GM18507 (cell line): ENCODE measurements around the gene IRF2.

Source experiments
- DNase-seq: peaks from one replicate; pipeline ENCODE4 v3.0.0; 2011; ENCODE audit warnings: low read depth; ENCODE audit not compliant: insufficient read length; ENCODE audit errors: extremely low spot score
- FAIRE-seq: peaks from 2 replicates; lab custom pipeline; 2011; peaks lifted over from hg19 to GRCh38; lab: Jason Lieb, UNC

IRF2 gene

GRCh38 chr4:184398741-184399511 lies 75.4 kb downstream of the IRF2 start:
- FAIRE-seq: no peak
- no peak for DNase-seq

- FAIRE-seq (no peak), DNase-seq (no peak)
Observed at GRCh38 chr4:184397516-184398163, 76.7 kb downstream of the IRF2 start.

GRCh38 chr4:184396570-184397515 lies 77.5 kb downstream of the IRF2 start:
- DNase-seq (no peak), FAIRE-seq (peak; percentile 69)

GRCh38 chr4:184395971-184396391 lies 78.4 kb downstream of the IRF2 start:
- peak; percentile 95 for FAIRE-seq
- DNase-seq: peak; percentile 36

- FAIRE-seq: no peak
Observed at GRCh38 chr4:184395451-184395917, 78.9 kb downstream of the IRF2 start.

GRCh38 chr4:184392748-184393559 lies 81.4 kb downstream of the IRF2 start:
- DNase-seq (no peak), FAIRE-seq (no peak)

More at GRCh38 chr4:184395451-184395917, 78.9 kb downstream of the IRF2 start:
- DNase-seq: no peak

GRCh38 chr4:184392316-184392715 lies 82.0 kb downstream of the IRF2 start:
- DNase-seq: no peak
- FAIRE-seq: no peak

- DNase-seq (no peak), FAIRE-seq (no peak)
Observed at GRCh38 chr4:184389978-184390900, 84.1 kb downstream of the IRF2 start.

- no peak for DNase-seq
- FAIRE-seq: no peak
Observed at GRCh38 chr4:184388106-184388505, 86.2 kb downstream of the IRF2 start.

GRCh38 chr4:184387351-184387750 lies 87.0 kb downstream of the IRF2 start:
- FAIRE-seq (peak; percentile 86), DNase-seq (no peak)

GRCh38 chr4:184386271-184386781 lies 88.0 kb downstream of the IRF2 start:
- no peak for DNase-seq
- no peak for FAIRE-seq

- peak; percentile 66 for FAIRE-seq
Observed at GRCh38 chr4:184385705-184386141, 88.6 kb downstream of the IRF2 start.

GRCh38 chr4:184384810-184385557 lies 89.4 kb downstream of the IRF2 start:
- peak; percentile 59 for FAIRE-seq

More at GRCh38 chr4:184385705-184386141, 88.6 kb downstream of the IRF2 start:
- no peak for DNase-seq

GRCh38 chr4:184384056-184384809 lies 90.1 kb downstream of the IRF2 start:
- peak; percentile 42 for DNase-seq
- FAIRE-seq: peak; percentile 99

More at GRCh38 chr4:184384810-184385557, 89.4 kb downstream of the IRF2 start:
- DNase-seq: no peak

- DNase-seq (no peak), FAIRE-seq (peak; percentile 73)
Observed at GRCh38 chr4:184383497-184384055, 90.8 kb downstream of the IRF2 start.
